ENCODE data around the gene CHAF1B.
"Not testable (repeated sequence)": the region's sequence is repeated elsewhere in the genome, so short reads cannot be mapped to it uniquely, and the experiment has no call there.

Gene CHAF1B

DNA sequence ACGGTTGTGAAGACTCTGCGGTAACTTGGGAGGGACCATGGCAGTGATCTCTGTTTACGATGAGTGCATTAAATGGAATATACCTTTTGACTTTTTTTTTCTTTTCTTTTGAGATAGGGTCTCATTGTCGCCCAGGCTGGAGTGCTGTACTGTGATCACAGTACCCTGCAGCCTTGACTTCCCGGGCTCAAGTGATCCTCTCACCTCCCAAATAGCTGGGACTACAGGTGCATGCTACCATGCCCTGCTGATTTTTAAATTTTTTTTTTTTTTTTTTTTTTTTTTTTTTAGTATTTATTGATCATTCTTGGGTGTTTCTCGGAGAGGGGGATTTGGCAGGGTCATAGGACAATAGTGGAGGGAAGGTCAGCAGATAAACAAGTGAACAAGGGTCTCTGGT, 6.5 kb downstream of the CHAF1B start:
- DNase-seq: not testable (repeated sequence)

DNA sequence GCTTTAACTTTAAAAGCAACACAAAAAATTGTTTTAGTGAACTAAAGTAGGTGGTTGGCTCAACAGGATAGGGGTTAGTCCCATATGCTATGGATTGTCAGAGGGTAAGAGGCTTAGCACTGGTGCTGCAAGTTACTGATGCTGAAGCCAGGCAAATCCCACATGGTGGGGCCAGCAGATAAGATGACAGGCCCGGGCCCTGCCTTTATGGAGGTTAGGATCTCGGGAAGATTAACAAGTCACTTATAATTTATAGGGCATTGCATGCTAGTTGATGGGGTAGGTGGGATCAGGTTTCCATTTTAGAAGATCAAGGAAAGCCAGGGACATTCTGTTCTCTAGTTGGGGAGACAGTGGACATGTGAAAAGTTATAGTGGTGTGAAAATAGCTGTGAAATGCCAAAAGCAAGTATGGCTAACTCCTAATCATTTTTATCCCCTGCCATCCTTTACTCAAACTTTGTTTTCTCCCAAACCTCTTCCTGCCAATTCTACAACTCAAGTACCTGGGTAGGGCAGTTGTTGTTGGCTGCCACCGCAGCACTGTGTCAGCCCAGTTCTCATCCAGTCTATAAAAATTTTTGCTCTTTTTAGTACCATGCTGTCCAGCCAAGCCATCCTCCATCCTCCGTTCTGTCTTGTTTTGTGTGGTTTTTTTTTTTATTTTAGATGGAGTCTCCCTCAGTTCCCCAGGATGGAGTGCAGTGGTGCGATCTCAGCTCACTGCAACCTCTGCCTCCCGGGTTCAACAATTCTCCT, 10.3 kb downstream of the CHAF1B start:
- DNase-seq: no peak

DNA sequence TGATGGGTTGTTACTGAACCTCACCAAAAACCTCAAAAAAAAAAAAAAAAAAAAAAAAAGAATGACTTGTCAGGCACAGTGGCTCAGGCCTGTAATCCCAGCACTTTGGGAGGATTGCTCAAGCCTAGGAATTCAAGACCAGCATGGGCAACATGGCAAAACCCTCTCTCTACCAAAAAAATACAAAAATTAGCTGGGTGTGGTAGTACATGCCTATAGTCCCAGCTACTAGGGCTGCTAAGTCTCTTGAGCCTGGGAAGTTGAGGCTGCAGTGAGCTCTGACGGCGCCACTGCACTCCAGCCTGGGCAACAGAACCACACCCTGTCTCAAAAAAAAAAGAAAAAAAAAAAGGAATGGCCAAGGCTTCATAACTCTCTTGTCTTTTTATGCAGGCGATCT, 11.1 kb downstream of the CHAF1B start:
- no peak for DNase-seq

- no peak for DNase-seq
Observed at GRCh38 chr21:36396971-36397370, 11.8 kb downstream of the CHAF1B start.

GRCh38 chr21:36397606-36398005, 12.4 kb downstream of the CHAF1B start:
- DNase-seq: no peak

DNA sequence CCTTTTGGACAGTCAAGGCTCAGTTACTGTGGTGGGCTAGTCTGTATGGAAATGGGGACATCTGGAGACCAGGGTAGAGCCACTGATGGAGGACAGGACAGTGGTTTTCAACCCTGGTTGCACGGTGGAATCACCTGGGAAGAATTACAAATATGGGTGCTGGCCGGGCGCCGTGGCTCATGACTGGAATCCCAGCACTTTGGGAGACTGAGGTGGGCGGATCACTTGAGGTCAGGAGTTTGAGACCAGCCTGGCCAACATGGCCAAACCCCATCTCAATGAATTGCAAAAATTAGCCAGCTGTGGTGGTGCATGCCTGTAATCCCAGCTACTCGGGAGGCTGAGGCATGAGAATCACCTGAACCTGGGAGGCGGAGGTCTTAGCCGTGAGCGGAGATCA, 14.5 kb downstream of the CHAF1B start:
- not testable (repeated sequence) for DNase-seq

DNA sequence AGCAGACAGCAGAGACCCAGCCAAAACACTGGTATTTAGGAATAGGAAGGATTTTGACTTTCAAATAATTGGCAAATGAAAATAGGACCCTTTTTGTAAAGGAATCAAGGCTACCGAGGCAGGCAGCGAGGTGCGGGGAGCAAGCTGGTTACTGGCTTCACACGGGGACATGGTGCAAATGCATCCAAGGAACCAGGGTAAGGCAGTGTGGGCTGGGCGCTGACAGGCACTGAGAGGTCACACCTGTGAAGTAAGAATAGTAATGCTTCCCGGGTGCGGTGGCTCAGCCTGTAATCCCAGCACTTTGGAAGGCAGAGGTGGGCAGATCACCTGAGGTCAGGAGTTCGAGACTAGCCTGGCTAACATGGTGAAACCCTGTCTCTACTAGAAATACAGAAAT, 15.5 kb downstream of the CHAF1B start:
- no peak for DNase-seq

- DNase-seq: no peak
Observed at GRCh38 chr21:36402339-36402738, 17.1 kb downstream of the CHAF1B start.

DNA sequence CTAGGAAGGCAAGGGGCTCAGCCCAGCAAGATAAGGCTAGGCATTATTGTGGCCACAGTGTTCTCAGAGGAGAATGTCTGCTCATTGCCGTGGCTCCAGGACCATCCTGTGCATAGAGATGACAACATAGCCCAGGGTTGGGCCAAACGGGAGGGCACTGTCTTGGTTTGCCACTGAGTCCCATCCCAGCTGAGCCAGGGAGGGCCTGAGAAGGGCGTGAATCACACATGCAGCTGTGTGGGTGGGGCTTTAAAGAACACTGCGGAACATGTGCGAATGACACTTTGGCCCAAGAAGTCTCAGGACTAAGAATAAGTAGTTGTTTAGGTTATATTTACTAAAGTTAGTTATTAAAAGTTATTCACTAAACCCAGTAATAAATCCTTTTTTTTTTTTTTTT, 18.5 kb downstream of the CHAF1B start:
- no peak for DNase-seq

DNA sequence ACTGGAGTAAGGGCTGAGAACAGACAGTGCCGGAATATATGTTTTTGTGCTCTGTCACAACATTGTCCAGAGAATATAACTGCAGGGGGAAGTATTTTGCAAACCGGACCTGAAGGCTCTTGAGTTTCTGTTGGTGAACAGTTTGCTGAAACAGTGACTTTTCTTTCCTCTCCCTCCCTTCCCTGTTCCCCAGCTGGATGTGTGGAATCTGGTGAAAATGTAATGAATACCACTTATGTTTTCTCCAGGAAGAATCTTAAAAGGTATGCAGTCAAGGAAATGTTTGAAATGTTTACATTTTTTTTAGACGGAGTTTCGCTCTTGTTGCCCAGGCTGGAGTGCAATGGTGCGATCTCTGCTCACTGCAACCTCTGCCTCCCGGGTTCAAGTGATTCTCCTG, 23.4 kb downstream of the CHAF1B start:
- DNase-seq: no peak

- DNase-seq: no peak
Observed at GRCh38 chr21:36411301-36411700, 26.1 kb downstream of the CHAF1B start.

GRCh38 chr21:36412916-36413315, 27.7 kb downstream of the CHAF1B start:
- DNase-seq: no peak

GRCh38 chr21:36415375-36415774, 30.2 kb downstream of the CHAF1B start:
- DNase-seq: no peak

DNA sequence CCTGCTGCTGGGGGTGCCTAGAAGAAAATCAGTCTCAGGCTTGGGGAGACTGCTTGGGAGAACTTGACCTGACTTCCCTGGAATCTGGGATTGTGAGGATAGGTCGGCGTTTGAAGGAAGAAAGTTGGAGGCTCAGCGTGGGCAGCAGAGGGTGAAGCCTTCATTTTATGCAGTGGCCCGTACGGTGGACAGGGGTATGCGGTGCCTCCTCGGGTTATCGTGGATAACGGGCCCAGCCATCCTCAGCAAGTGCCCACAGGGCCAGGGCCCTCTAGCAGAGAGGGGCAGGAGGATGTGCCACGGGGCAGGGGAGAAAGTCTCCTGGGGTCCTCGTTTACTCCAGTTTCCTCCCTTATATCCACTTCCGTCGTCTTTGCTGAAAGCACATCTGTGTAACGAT, 34.0 kb downstream of the CHAF1B start:
- no peak for DNase-seq

- peak; percentile 34 to 41 for DNase-seq
Observed at GRCh38 chr21:36419996-36420395, 34.8 kb downstream of the CHAF1B start.

GRCh38 chr21:36420571-36421339, 35.6 kb downstream of the CHAF1B start:
- no peak for DNase-seq

DNA sequence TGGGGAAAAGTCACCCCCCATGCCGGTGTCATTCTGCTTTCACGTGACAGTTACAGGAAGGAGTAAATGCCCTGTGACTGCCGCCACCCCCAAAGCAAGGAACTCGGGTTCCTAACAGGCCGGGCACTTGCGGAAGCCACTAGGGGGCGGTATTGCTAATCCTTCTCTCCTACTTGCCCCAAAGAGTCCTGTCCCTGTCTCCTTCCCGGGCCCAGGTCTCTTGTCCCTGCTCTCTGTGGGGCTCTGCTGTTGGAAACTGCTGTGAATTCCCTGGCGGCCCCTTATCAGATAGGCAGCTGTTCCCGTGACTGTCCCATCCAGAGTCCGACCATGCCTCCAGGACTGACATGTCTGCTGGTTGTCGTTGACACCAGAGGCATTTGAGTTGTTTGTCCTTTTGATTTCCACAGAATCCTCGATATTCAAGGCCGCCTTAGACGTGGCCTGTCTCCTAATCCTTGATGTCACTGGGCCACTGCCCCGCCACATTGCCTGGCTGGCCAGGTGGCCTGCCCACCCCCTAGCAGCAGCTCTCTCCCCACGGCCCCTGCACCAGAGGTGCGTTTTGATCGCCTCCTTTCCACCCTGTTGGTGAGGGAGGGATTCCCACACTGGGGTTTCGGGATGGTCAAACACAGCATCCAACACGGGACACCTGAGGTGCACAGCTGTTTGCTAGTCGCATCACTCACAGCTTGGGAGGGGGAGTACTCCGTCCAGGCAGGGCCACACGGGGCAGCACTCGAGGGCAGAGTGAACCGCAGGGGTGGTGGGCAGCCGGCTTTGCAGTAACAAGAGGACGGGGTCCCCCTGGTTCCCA, 37.3 kb downstream of the CHAF1B start:
- peak; percentile 11 to 22 for DNase-seq

GRCh38 chr21:36423771-36424433, 38.7 kb downstream of the CHAF1B start:
- no peak for DNase-seq

DNA sequence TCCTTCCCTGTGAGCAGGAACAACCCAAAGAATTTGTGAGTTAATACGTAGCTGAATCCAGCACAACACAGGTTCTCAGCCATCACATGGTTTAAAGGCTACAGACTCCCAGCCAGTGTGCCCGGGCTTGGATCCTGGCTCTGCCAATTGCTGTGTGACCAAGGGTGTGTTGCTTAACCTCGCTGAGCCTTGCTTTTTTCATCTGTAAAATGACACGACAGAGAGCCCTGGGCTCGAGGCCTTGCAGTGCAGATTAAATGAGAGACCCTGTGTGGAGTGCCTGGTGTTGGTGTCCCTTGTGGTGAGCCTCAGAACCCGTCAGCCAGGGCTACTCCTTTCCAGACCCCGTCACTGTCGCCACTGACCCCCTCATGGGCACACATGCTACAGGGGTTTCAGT, 39.4 kb downstream of the CHAF1B start:
- no peak for DNase-seq

DNA sequence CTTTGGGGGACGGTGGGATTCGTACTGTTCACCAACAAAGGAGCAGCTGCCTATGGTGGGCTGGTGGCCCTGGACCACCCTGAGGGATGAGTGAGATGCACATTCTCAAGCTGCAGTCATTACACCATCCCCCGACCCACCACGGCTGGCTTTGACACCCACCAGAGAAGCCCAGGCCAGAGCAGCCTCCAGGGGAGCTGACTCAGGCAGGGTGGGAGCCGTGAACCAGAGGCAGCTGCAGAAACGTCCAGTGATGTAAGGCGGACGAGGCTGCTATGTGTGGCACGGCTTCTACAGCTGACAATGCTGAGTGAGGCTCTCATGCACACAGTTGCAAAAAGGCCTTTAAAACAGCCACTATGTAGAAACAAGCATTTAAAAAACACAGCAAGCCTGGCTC, 40.1 kb downstream of the CHAF1B start:
- DNase-seq: no peak

GRCh38 chr21:36427502-36427901, 42.3 kb downstream of the CHAF1B start:
- no peak for DNase-seq

DNA sequence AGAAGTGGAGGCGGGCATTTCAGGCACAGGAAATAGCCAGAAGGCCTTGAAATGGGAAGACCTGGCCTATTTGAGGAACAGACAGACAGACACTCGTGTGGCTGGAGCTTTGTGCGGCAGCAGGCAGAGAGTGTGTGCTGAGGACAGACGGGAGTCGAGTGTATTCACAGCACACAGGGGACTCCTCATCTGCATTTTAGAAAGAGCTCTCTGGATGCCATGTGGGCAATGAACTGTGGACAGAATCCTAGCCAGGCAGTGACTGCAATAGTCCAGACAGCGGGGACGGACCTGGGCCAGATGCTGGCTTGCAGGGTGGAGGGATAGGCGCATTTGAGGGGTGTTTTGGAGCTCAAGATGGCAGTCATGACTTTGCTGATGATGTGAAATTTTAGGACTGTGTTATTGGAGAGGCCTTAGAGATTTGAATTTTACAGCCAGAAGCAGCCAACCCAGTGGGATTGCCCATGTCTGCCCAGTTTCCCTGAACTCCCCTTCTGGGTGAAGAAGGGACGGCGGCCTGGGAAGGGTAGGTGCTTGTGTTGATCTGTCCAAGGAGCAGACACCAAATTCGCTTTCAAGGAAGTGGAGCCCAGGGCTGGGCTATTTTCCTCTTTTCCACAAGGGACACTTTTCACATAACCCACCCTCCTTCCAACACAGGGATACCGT, 43.7 kb downstream of the CHAF1B start:
- DNase-seq: no peak

Data from CD4-positive, alpha-beta T cell treated with Interferon alpha-2 for 1 hour (primary cell).